ENCODE measurements around the gene ADAM19.

GRCh38 chr5:157544623-157544989 is 31.0 kb downstream of the ADAM19 start:
- TF ChIP-seq POLR2A (IDR thresholded peaks at IDR 0.05; ENCODE audit: low read length) (no peak), GATA1 (IDR thresholded peaks at IDR 0.05; ENCODE audit: low read depth, low read length) (no peak)

All from erythroblast (primary cell).